GM13977 (cell line): ENCODE results near the gene SPTSSB.
A peak's percentile ranks its signal among the peaks of the same experiment; 100 is the strongest.

ENCODE experiments used
- DNase-seq: peaks from one replicate; pipeline ENCODE4 v3.0.0; 2012; ENCODE audit warnings: low spot score
- CTCF ChIP-seq: IDR thresholded peaks from 2 replicates; pipeline ENCODE4 v1.5.1; 2012; ENCODE audit warnings: mild to moderate bottlenecking, control low read depth; ENCODE audit not compliant: insufficient read depth; ENCODE audit errors: extremely low read depth, missing control alignments
- in situ Hi-C: fragments of 300-500 bp; cut with MboI; formaldehyde crosslinking; loops from one replicate; pipeline ENCODE4 v1.12.0; 2022; ENCODE audit warnings: low sequenced_read_pairs, low pct_unique_long_range_greater_than_20kb, mixed read lengths, inconsistent platforms; ENCODE audit not compliant: unreplicated experiment

The SPTSSB gene

GRCh38 chr3:161413127-161413854 lies 42.0 kb upstream of the SPTSSB start:
- TF ChIP-seq CTCF, result no peak
- in situ Hi-C loops, result loop anchor here (25.0 kb wide), 2 partner anchors 451 to 726 kb away; partner anchors contain the start of gene ARL14
- DNase-seq, result no peak

- no peak for DNase-seq
- no peak for TF ChIP-seq CTCF
- in situ Hi-C loops, result loop anchor here (25.0 kb wide), 2 partner anchors 450 to 725 kb away; partner anchors contain the start of gene ARL14
Measured at GRCh38 chr3:161412123-161412522, 40.8 kb upstream of the SPTSSB start.

GRCh38 chr3:161409858-161410257 lies 38.5 kb upstream of the SPTSSB start:
- in situ Hi-C loops, result loop anchor here (10.0 to 25.0 kb wide), 3 partner anchors 135 to 723 kb away; partner anchors contain the start of gene ARL14
- TF ChIP-seq CTCF, result no peak
- no peak for DNase-seq

- peak; percentile 50 for TF ChIP-seq CTCF
- no peak for DNase-seq
- in situ Hi-C loops, result loop anchor here (10.0 to 25.0 kb wide), 3 partner anchors 134 to 722 kb away; partner anchors contain the start of gene ARL14
Measured at GRCh38 chr3:161409069-161409468, 37.8 kb upstream of the SPTSSB start.

- in situ Hi-C loops, result loop anchor here (10.0 to 25.0 kb wide), 3 partner anchors 132 to 720 kb away; partner anchors contain the start of gene ARL14
- no peak for TF ChIP-seq CTCF
- DNase-seq, result no peak
Measured at GRCh38 chr3:161406594-161407555, 35.6 kb upstream of the SPTSSB start.

GRCh38 chr3:161405836-161406235 lies 34.5 kb upstream of the SPTSSB start:
- no peak for TF ChIP-seq CTCF
- DNase-seq, result no peak
- in situ Hi-C loops, result loop anchor here (10.0 to 25.0 kb wide), 3 partner anchors 131 to 719 kb away; partner anchors contain the start of gene ARL14
